Measurements from ENCODE around the gene CYP11A1. TPM values are rescaled to one million over a fixed set of nuclear protein-coding genes. Genes with fewer than 3 reads are reported as not detected.

CYP11A1 gene
- total and polyA plus RNA-seq, 10 of the 15 experiments (the other 5 are each of a cell fraction or from before 2014, with no cell fraction given) = 0.11 to 1.2 (median 0.23) TPM; not detected in 5

DNA sequence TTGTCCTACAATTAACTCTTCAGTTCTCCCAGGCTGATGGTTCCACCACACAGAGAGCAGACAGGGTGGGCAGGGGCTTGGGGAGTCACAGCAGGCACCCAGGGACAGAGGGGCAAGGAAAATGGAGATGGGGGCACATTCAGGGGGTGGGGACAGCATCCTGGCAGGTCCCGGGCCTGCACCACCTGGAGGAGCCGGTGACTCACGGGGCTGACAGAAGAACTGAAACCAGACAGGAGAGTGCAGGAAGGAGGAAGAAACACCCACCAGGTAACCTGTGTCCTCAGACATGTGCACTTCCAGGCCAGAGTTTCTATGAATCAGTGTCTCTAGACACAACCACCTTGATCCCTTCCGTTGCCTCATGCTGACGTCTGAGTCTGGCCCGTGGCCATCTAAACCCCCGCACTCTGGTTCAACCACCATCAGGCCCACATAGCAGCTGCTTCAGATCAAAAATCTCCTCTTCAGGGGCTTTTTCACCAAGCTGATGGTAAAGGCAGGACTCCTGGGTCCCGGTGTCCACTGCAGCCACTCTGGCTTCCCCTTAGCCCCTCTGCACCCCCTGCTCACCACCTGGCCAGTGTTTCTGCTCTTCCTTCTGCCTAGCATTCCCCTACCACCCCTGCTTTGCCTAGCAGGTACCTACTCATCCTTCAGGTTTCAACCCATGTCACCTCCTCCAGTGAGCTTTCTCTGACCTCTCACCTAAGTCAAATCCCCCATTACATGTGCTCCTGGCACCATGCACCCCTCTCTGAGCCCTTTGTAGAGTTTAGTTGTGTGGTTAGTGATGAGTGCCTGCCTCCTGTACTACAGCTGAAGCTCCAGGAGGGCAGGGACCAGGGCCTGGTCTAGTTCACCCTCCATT lies 16.5 kb upstream of the CYP11A1 start (continued):
- TF ChIP-seq MYB (IDR thresholded peaks at IDR 0.05; ENCODE audit: borderline replicate concordance, low read depth, low read length) (no peak), RCOR1 (conservative IDR thresholded peaks at IDR 0.05; ENCODE audit: low read depth, low read length) (no peak; the same call in 1 of the 2 replicates), ESRRA (IDR thresholded peaks at IDR 0.05; ENCODE audit: low read length) (no peak), BACH1 (IDR thresholded peaks at IDR 0.05; ENCODE audit: borderline replicate concordance) (no peak; the same call in 1 of the 2 replicates), MEF2A (IDR thresholded peaks at IDR 0.05; ENCODE audit: insufficient read depth, low read depth, low read length) (0 out of 2 replicates have a peak, but pooled peaks have one; percentile 40), ZNF217 (IDR thresholded peaks at IDR 0.05) (peak; percentile 79; the same call in 1 of the 2 replicates), IKZF1 (conservative IDR thresholded peaks at IDR 0.05) (peak; percentile 98), SUZ12 (IDR thresholded peaks at IDR 0.05; ENCODE audit: unreplicated experiment) (no peak), SP1 (IDR thresholded peaks at IDR 0.05; ENCODE audit: low read depth, low read length) (peak; percentile 69), KLF5 (IDR thresholded peaks at IDR 0.05; ENCODE audit: partially characterized antibody) (peak; percentile 60), ZBTB40 (IDR thresholded peaks at IDR 0.05; ENCODE audit: borderline replicate concordance) (no peak), RUNX3 (IDR thresholded peaks at IDR 0.05; ENCODE audit: low read length) (no peak), ZBTB11 (CRISPR knock-in tag; IDR thresholded peaks at IDR 0.05) (no peak), BMI1 (IDR thresholded peaks at IDR 0.05; ENCODE audit: borderline replicate concordance) (peak; percentile 54; the same call in 1 of the 2 replicates), CEBPB (IDR thresholded peaks at IDR 0.05; ENCODE audit: borderline replicate concordance in 1 of 2, low read depth in 2 of 2, low read length in 2 of 2) (no peak), CHD1 (IDR thresholded peaks at IDR 0.05; ENCODE audit: low read depth, low read length) (0 out of 2 replicates have a peak, but pooled peaks have one; percentile 45), SMAD5 (IDR thresholded peaks at IDR 0.05; ENCODE audit: low read depth) (0 out of 2 replicates have a peak, but pooled peaks have one; percentile 26), NFXL1 (IDR thresholded peaks at IDR 0.05; ENCODE audit: borderline replicate concordance) (no peak), POLR2AphosphoS5 (IDR thresholded peaks at IDR 0.05; ENCODE audit: low read length) (peak; percentile 82), NR2C1 (IDR thresholded peaks at IDR 0.05) (0 out of 2 replicates have a peak, but pooled peaks have one; percentile 9), FOXK2 (IDR thresholded peaks at IDR 0.05) (peak; percentile 59; the same call in 1 of the 2 replicates)
- TF ChIP-seq, protein P1, sequence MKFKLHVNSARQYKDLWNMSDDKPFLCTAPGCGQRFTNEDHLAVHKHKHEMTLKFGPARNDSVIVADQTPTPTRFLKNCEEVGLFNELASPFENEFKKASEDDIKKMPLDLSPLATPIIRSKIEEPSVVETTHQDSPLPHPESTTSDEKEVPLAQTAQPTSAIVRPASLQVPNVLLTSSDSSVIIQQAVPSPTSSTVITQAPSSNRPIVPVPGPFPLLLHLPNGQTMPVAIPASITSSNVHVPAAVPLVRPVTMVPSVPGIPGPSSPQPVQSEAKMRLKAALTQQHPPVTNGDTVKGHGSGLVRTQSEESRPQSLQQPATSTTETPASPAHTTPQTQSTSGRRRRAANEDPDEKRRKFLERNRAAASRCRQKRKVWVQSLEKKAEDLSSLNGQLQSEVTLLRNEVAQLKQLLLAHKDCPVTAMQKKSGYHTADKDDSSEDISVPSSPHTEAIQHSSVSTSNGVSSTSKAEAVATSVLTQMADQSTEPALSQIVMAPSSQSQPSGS (IDR thresholded peaks at IDR 0.05; ENCODE audit: low read length) = no peak
